MM.1S (cell line): ENCODE results near the gene ISLR.

Source experiments
- EZH2 ChIP-seq: fragments of 300-600 bp; sonication (generic); optimal IDR thresholded peaks from 2 replicates; pipeline ENCODE3; 2017; ENCODE audit warnings: low read depth, mild to moderate bottlenecking, antibody characterized with exemption, low read length, mixed read lengths
- EZH2phosphoT487 ChIP-seq: fragments of 300-600 bp; sonication (generic); IDR thresholded peaks from 2 replicates; pipeline ENCODE4 v1.6.1; 2018; ENCODE audit warnings: antibody characterized with exemption, low read length

- TF ChIP-seq EZH2 (no peak), EZH2phosphoT487 (no peak)
These were observed 2.0 kb downstream of the ISLR start for GRCh38 chr15:74175271-74176191.
